Activated CD4-positive, alpha-beta T cell treated with anti-CD3 and anti-CD28 coated beads for 1 hour (primary cell): ENCODE results near the gene RNPEP.
"Not testable (repeated sequence)": the region's sequence is repeated elsewhere in the genome, so short reads cannot be mapped to it uniquely, and the experiment has no call there.

ENCODE experiments used
- DNase-seq: peaks from one replicate; pipeline ENCODE4 v3.0.0-alpha.2; 2020

The RNPEP gene, protein sequence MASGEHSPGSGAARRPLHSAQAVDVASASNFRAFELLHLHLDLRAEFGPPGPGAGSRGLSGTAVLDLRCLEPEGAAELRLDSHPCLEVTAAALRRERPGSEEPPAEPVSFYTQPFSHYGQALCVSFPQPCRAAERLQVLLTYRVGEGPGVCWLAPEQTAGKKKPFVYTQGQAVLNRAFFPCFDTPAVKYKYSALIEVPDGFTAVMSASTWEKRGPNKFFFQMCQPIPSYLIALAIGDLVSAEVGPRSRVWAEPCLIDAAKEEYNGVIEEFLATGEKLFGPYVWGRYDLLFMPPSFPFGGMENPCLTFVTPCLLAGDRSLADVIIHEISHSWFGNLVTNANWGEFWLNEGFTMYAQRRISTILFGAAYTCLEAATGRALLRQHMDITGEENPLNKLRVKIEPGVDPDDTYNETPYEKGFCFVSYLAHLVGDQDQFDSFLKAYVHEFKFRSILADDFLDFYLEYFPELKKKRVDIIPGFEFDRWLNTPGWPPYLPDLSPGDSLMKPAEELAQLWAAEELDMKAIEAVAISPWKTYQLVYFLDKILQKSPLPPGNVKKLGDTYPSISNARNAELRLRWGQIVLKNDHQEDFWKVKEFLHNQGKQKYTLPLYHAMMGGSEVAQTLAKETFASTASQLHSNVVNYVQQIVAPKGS

DNA sequence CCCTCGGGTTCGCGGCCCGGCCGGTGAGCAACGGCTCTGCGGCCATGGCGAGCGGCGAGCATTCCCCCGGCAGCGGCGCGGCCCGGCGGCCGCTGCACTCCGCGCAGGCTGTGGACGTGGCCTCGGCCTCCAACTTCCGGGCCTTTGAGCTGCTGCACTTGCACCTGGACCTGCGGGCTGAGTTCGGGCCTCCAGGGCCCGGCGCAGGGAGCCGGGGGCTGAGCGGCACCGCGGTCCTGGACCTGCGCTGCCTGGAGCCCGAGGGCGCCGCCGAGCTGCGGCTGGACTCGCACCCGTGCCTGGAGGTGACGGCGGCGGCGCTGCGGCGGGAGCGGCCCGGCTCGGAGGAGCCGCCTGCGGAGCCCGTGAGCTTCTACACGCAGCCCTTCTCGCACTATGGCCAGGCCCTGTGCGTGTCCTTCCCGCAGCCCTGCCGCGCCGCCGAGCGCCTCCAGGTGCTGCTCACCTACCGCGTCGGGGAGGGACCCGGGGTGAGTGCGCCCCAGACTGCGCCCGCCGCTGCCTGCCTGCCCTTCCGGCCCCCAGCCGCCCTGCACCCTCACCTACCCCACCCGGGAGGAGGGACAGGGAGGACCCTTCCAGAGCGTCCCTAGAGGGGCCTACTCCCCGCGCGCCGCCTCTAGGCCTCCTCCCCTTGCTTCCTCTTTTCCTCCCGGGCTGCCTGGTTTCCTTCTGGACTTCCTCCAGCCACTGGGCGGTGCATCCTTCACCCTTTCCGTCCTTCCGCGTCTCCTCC is at the start of gene RNPEP:
RNPEP (plus strand) TSS at position 26 of the 757 bp plus-strand sequence; CDS start at position 45, 19 bp downstream.
- DNase-seq = peak; percentile 29

DNA sequence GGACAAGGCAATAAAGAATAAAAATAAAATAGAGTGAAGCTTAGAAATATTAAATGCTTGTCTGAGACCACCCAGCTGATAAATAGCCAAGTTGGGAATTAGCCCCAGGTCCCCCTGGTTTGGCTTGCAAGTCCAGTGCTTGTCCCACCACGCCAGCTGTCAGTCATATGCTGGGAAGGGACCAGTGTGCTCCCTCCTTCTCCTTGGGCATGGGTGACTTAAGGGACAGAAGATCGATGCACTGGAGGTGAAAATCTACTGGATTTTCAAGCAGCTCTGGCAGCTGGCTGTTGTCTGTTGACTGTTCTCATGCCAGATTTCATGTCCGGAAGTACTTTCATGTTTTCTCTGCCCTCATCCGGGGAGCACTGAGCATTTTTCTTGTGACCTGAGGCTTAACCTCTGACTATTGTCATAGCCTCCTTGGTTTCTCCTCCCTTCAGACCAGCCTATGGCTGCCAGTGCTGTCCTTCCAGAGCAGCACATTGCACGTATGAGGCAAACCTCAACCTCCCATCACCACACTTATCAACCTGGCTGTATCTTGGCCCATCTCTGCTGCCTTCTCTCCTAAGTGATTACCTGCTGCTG is 48.5 kb upstream of the RNPEP start:
- no peak for DNase-seq

DNA sequence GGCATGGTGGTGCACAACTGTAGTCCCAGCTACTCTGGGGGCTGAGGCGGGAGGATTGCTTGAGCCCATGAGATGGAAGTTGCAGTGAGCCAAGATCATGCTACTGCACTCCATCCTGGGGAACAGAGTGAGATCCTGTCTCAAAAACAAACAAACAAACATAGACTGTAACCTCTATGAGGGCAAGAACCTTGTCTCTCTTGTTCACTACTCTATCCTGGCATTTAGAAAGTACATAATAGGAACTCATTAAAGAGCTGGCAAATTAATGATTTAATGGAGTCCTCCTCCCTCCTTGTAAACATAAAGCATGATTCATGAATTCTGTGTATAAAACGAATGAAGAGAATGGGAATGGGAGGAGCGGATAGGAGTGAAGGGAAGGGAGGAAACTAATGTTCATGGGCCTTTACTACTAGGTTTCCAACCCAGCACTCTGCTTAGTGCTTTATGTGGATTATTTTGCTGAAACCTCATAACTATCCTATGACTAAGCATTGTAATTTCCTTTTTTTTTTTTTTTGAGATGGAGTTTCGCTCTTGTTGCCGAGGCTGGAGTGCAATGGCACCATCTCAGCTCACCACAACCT is 44.7 kb upstream of the RNPEP start:
- no peak for DNase-seq

DNA sequence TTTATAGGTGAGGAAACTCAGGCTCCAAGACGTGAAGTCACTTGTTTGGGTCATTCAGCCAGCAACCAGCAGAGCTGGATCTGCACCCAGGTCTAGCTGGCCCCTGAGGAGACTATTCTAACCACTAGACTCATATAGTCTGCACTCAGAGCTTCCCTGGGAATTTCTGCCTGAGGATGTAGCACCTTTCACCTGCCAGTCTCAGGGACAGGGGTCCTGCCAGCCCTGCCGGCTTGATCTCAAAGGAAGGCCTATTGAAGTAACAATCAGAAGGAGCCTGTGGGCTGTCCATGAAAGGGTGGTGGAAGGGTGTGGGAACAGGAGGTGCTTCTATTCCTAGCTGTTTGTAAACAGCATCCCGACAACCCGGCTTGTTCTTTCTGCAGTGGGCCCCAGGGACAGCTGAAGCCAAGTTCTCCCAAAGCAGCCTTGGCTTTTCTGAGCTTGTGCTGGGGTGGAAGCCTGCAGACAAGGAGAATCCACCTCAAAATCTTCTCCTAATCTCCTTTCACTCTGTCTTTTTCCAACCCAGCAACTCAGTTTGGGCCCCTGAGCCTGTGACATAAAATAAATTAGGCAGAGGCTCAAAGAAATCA is 43.9 kb upstream of the RNPEP start:
- no peak for DNase-seq

DNA sequence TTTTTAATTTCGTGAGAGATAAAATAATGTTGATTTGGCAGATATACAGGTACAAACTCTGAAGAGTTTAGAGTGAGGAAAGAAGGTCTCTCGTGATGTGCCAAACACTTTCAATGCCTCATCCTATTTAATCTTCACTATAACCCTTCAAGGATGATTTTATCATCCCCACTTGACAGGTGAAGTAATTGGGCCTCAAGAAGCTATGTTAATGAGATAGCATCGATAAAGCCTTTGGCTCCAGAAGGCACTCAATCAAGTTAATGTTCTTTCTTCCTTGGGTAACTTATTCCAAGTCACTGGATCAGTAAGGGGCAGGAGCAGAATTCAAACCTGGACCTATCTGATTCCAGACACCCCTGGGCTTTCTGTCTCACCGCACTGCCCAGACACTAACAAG is 43.3 kb upstream of the RNPEP start:
- DNase-seq = no peak

DNA sequence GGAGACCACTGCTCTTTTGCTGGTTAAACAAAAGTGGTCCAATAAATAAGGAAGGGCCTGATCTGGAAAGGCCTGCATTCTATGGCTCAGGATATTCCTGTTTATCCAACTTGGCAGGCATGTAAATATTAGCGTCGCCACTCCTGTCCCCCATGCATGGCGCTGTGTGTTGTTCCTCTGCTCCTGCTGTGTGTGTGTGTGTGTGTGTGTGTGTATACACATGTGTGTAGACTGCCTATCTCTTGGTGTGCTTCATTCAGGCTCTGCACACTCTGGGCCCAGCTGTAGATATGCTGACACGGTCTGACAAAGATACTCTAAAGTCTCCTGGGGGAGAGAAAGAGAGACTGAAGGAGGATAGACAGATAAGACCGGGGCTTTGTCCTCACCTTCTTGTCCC is 42.9 kb upstream of the RNPEP start:
- no peak for DNase-seq

DNA sequence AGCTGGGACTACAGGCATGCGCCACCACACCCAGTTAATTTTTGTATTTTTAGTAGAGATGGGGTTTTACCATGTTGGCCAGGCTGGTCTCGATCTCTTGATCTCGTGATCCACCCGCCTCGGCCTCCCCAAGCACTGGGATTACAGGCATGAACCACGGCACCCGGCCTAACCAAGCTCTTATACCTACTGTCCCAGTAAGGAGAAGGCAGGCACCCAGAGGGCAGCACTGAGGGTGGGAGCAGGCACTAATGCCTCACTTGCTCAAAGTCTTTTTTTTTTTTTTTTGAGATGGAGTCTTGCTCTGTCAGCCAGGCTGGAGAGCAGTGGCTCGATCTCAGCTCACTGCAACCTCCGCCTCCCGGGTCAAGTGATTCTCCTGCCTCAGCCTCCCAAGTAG is 42.1 kb upstream of the RNPEP start:
- not testable (repeated sequence) for DNase-seq

DNA sequence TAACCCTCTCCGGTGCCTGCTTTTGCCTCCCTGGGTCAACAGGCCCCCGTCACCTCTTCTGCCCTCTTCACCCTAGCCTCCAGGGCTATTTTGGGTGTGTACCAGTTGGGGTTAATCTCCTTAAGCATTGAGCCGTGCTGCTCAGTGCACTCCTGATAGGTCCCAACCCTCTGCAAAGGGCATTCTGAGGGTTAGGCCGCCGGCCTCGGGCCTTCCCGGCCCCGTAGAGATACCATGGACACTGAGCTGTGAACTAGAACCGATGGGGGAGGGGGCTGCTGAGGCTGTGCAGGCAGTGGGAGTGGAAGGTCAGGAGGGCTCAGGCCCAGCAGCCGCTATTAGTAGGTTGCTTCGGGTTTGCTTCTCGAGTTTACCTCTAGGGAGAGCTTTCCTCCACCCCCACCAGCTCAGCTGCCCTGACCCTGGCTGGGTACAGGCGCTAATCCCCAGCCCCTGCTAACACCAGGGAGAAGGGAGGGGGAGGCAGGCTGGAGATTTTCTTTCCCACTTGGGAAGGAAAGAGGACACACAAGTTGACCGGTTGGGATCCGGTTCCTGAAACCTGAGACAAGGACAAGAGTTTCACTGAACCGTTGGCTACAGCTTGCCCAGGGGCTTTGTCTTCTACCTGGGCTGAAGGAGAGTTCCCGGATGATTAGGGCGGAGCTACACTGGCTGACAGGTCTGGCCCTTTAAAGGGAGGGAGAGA is 40.9 kb upstream of the RNPEP start:
- DNase-seq = no peak

DNA sequence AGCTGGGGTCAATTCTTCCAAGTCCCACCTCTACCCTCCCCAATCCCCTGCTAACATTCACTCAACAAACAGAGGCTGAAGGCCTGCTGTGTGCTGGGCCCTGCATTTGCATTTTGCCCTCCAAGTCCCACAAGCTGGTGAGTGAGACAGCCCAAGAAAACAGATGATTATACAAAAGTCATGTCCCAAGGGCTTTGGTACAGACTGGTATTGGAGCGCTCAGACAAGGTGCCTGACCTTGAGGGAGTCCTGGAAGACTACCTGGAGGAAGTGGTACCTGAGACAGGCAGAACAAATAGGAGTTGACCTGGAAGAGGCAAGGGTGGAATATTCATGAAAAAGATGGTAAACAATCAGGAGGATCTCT is 40.3 kb upstream of the RNPEP start:
- DNase-seq = no peak

DNA sequence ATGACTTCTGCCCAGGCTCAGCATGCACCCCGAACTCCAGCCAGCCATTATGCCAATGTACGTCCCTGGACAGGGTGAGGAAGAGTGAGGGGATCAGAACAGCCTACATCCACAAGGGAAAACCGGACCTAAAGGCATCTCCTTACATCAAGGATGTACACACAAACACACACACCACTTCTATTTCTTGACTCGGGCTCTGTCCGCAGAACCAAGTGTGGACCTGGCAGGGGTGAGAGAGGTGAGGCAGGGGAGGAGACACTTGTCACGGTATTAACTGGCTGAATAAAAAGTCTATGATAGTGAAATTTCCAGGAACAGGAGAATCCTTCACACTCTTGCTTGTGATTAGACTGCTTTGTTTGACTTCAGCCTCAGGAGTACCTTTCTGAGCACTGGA is 38.4 kb upstream of the RNPEP start:
- DNase-seq = no peak

DNA sequence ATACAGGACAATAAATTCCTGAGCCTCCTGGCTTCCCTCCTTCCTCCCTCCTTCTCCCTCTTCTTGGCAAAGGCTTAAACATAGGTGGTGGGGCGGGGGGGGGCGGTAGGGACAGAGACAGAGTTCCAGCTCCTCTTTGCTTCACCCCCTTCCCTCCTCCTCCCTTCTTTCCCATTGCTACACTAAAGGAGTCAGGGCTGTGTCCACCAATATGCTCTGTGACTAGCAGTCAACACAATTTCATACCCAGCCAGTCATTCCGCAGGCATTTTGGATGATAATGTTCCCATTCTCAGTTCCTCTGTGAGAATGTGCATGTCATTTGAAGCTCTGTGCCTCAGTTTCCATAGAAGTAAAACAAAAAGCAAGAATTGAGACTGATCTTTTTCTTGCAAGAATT is 37.8 kb upstream of the RNPEP start:
- no peak for DNase-seq

DNA sequence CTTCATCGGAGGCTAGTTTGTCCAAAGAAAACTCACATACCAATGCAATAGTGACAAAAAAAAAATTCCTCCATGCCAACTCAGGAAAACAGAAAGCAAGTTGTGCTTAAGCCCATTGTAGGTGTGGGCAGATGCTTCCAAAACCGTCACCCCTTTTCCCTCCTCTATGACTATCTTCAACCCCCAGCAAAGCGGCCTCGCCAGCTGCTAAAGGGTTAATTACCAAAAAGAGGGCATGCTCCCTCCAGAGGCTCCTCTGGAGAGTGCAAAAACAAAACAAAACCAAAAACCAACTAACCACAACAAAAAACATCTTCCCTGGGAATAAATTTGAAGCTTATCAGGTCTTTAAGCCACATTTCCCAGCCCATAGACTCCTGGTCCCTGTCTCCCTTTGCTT is 37.3 kb upstream of the RNPEP start:
- no peak for DNase-seq

DNA sequence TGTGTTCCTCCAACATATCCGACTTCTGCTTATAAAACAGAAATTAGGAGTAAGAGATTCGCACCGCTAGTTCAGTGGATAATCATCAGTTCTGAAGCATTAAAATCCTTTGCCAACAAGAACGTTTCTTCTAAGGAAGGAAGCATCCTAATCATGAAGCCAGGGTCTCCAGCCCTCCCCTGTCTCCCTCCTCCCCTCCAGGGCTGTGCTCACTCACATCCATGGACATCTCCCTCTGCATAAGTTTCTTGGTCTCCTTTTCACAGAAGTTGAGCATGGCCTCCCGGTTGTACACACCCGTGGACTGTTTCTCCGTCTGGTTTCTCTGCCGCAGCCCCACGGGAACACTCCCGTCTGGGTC is 36.6 kb upstream of the RNPEP start:
- no peak for DNase-seq

DNA sequence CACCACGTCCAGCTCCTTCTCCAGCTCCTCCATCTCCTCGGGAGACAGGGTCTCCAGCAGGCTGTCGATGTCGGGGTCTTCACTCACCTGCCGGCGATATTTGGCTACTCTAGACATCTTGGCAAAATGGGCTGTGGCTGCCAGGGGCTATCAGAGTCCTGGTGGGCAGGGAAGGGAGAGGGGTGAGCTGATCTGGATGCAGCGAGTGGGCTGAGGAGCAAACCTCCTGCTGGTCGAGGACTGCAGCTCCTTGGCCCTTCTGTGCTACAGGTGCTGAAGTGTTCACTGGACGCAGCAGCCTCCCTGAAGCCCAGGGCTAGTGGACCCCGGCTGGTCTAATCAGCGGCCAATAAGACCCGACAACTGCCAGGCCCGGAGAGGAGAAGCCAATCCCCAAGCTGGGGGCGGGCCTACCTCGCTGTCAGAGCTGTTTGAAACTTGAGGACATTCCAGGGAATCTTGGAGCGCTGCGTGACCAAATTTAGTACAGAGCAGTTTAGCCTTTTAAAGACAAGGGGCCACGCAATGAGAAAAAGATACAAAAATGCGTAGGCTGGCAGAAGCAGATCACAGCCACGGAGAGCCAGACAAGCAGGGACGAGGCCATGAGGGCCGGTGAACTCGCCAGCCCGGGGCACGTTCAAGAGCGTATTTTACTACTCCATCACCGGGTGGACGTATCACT is 36.1 kb upstream of the RNPEP start, which contains the start of gene LMOD1:
LMOD1 (minus strand) TSS at position 325 of the 685 bp plus-strand sequence; CDS start at position 117, 208 bp downstream.
- no peak for DNase-seq

DNA sequence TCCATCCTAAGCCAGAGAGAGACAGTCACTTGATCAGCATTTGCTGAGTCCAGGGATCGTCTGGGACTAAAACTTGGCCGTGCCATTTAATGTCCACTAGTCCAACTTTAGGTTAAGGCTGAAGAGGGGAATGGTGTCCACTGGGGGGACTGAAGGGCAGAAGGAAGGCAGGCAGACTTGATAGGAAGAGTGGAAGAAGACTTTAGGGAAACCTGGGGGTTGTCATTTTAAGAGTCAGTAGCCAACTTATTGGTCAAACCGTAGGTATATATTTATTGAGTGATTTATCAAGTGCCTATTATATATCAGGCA is 34.8 kb upstream of the RNPEP start:
- DNase-seq = no peak

DNA sequence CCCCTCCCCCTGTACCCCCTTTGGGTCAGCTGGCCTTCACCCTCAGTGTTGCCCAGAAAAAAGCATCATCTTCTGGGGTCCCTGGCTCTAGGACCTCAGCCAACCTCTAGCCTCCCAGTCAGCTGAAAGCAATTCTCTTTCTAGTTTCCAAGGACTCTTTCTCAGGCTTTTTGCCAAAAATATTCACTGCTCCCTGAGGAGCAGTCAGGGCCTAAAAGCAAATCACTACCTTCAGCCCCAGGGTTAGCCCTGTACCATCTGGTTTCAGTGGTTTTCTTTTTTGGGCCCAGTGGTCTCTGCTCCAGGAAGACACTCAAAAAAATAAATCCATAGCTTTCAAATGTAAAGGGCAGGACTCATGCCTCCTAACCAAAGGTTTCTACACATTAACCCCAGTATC is 33.0 kb upstream of the RNPEP start:
- no peak for DNase-seq

DNA sequence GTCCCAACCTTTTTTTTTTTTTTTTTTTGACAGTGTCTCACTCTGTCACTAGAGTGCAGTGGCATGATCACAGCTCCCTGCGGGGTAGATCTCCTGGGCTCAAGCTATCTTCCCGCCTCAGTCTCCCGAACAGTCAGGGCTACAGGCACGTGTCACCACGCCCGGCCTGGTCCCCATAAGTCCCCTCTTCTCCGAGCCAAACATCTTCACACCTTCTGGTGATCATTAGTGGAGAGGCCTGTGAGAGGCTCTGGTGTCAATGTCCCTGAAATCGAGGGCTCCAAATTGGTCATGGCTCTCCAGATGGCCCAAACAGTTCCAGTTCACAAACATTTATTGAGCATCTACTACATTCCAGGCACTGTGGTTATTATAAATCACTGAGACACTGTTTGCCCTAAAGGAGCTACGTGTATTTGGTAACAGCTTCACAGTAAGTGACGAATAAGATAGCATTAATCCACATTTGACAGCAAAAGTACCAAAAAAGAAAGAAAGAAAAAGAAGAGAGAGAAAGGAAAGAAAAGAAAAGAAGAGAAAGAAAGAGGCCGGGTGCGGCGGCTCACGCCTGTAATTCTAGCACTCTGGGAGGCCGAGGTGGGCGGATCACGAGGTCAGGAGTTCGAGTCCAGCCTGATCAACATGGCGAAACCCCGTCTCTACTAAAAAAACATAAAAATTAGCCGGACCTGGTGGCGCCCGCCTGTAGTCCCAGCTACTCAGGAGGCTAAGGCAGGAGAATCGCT is 28.0 kb upstream of the RNPEP start:
- DNase-seq = no peak

DNA sequence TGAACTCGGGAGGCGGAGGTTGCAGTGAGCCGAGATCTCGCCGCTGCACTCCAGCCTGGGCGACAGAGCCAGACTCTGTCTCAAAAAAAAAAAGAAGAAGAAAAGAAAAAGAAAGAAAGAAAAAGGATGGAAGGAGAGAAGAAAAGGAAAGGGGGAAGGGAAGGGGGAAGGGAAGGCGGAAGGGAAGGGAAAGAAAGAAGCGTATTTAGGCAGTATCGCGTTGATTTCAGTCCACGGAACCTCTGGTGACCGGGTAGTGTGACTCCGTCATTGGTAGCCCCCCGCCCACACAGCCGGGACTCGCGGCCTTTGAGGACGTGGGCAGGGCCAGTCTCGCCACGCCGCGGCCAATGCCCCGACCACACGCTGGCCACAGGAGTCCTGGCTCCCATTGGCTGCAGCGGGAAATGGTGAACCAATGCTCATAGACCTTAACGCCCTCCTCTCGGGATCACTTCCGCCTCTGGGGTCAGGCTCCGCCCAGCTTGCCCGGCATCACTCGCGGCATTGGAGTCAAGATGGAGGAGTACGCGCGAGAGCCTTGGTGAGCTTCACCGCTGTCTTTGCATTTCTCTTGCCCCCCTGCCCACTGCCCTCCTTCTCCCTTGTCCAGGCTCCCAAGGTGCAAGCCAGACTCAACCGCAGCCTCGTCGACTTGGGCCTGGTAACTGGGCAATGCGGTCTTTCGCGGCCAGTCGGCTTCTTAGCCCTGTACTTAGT is 27.3 kb upstream of the RNPEP start, which contains the start of gene TIMM17A:
TIMM17A (plus strand) TSS at position 495 of the 720 bp plus-strand sequence; CDS start at position 519, 24 bp downstream.
- DNase-seq = peak; percentile 84

DNA sequence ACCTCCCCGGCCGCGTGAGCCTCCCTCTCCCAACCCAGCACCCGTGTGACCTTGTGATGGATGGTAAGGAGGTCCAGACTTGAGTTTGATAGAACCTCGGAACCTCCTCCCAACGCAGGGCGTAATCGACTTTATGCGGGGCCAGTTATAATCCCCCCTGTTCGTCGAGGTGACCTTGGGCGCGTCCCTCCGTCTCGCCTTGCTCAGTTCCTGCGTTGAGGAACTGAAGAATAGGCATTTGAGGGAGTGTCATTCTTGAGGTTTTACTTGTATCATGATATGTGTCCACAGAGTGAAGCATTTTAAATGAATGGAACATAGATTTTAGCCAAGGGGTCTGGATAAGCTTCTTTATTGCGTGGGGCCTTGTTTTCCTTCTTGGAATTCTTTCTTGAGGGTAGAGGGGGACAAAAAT is 26.7 kb upstream of the RNPEP start:
- DNase-seq = no peak

DNA sequence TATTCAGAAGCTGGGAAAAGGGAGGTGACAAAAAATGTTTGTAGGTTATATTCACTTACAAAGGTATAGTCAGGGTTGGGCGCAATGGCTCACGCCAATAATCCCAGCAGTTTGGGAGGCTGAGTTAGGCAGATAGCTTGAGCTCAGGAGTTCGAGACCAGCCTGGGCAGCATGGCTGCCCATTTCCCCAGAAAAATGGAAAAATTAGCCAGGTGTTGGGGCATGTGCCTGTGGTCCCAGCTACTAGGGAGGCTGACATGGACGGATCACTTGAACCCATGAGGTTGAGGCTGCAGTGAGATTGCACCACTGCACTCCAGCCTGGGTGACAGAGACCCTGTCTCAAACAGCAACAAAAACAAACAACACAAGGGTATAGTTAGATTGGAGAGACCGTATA is 24.1 kb upstream of the RNPEP start:
- no peak for DNase-seq
